HL-60/S4 treated with phorbol 12-myristate 13-acetate at 8.2 ng/mL for 4 days and 3 days (cell line): ENCODE measurements around the gene ETS1.

Source experiments
- in situ Hi-C: fragments of 300-500 bp; cut with MboI; formaldehyde crosslinking; loops from 2 replicates; pipeline ENCODE4 v1.15.0; 2022; ENCODE audit warnings: low sequenced_read_pairs

Gene ETS1

GRCh38 chr11:128587415-128587814 is at the start of gene ETS1:
Gene ETS1 (minus strand): TSS chr11:128587558. CDS start chr11:128573130, 14,428 bp downstream.
- in situ Hi-C loops, result no loop called here

DNA sequence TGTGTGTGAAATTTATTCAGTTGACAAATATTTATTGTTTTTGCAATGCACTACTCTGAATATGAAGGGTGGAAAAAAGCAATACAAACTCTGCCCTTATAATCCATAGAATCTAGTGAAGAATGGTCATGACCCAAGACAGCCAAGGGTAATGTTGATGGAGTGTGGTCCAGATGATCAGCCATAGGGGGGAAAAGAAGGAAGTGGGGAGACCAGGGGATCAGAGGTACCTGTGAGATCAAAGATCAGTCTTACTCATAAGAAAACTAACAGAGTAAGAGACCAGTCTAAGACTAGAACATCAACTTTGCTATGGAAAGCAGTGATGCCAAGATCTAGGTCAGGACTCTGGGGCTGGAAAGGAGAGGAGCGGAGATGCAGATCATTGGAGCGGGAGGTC is 47.0 kb upstream of the ETS1 start:
- in situ Hi-C loops, result loop anchor here (10.0 kb wide), 3 partner anchors 120 to 470 kb away; no protein-coding TSS in a partner anchor

DNA sequence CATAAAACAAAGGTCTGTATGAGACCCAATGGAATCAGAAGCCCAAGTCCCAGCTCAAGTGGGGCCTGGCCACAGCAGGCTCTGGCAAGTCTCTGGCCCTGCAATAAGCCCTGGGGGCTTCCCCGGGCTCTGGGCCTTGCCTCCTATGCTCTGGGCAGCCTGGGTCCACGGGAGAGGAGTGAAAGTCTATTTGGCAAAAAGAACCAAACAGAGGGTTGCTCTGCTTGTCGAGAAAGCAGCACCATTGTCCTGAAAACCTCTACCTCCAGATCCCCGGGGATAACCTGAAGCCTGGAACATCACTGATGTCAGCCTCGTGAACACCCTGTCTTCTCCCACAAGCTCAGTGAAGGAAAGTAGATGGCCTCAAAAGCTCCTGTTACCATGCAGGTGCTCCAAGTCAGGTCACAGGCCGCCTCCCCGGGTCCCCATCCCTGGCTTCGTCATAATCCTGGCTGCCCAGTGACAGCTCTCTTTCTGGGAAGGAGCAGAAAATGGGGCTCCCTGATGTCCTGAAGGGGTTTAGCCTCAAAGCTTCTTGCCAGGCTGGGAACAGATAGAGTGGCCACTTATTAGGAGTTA is 46.1 kb upstream of the ETS1 start:
- in situ Hi-C loops, result loop anchor here (10.0 kb wide), 3 partner anchors 121 to 469 kb away; no protein-coding TSS in a partner anchor

DNA sequence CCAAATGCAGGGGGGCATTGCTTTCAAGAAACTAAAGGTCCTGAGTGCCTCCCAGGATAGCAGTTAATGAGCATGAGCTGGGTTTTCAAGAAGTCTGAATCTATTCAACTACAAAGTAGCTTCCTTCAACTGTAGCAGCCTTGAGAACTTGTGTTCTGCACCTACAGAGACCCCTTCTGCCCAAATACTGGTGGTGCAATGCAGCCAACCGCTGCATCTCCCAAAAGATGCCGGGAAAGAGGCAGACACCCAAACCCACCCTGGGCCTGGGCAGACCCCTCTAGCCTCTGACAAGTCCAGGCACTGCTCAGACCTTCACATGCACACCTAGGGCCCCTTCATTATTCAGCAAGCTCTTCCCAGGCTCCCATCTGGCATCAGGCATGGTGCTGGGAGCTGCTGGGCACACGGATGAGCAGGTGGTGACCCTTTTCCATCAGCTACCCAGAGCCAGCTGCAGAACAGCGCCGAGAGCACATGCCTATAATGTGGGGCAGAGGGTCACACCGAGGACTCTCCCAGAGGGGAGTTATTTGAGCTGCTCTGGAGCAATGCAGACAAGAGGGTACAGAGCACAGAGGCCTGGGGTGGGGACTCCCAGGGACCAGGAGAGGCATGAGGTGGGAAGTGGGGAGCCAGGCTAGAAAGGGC is 44.9 kb upstream of the ETS1 start:
- in situ Hi-C loops, result loop anchor here (10.0 kb wide), 3 partner anchors 123 to 467 kb away; no protein-coding TSS in a partner anchor

DNA sequence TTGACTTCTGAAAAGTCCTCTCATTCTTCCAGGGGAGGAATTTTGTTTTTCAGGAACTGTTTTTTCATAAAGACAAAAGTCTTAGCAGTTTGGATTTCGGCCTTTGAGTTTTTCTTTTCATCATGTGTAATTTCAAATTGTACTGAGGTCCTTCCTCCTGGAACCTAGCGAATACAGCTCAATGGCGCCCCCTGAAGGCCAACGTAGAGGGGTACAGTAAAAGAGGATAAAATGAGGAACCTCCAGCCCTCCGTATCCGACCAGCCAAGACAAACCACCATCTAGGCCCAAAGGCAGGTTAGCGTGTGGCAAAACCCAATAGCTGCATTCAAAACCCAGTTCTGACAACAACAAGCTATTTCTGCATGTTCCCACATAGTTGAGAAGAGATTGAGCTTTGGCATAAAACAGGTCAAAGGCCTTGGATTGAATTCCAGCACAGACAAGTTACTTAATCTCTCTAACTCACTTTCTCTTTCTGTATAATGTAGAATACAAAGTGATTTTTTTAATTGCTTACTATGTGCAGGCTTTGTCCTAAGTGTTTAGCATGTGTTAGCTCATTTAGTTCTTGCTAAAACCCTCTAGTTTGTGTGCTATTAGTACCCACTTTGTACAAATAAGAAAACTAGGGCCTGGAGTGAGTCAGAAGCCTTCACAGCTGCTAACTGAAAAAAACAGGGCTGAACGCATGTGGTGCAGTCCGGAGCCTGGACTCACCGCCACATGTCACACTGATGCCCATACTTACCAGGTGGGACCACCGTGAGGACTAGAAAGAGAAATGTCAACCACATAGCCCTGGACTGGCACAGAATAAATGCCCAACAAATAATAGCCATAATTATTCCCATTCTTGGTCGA is 43.2 kb upstream of the ETS1 start:
- in situ Hi-C loops, result loop anchor here (10.0 kb wide), 3 partner anchors 124 to 466 kb away; no protein-coding TSS in a partner anchor

GRCh38 chr11:128629516-128630106 is 42.3 kb upstream of the ETS1 start:
- in situ Hi-C loops, result loop anchor here (10.0 kb wide), 3 partner anchors 125 to 465 kb away; no protein-coding TSS in a partner anchor

DNA sequence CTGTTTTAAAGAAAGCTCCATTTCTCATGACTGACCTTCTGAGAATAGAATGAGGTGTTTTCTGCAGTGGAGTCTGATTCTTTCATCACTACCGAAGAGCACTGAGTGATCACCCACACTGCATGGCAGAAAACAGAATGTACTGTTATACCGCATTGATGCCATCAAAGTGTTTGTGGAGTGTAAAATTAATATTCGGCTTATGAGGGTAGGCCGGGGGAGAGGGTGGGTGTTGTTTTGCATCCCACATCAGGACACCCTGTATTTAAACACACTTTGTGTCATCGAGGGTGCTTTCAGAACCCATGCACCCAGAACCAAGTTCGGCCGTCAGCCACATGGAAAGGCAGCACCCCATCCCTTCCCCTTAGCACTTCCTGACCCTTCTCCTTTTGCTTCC is 41.3 kb upstream of the ETS1 start:
- in situ Hi-C loops, result no loop called here

GRCh38 chr11:128628325-128628673 is 40.9 kb upstream of the ETS1 start:
- in situ Hi-C loops, result no loop called here

GRCh38 chr11:128627666-128628324 is 40.4 kb upstream of the ETS1 start:
- in situ Hi-C loops, result no loop called here

- in situ Hi-C loops, result no loop called here
Measured at GRCh38 chr11:128626913-128627665, 39.7 kb upstream of the ETS1 start.

DNA sequence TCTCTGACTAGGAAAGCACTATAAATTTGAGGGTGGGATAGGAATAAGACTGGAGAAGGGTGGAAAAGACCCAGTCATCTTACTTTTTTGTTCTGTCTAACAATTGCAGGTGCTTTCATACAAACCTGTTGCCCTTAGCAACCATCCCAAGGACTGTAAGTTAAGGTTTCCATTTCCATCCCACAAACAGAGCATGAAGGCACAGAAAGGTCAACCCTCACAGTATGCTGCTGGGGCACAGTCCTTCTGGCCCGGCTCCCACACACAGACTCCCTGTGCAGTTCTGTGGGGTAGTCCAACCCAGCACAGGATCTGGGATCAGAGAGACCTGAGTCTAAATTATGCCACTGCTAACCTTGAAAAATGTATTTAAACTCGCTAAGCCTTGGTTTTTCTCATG is 38.4 kb upstream of the ETS1 start:
- in situ Hi-C loops, result no loop called here

GRCh38 chr11:128625326-128625725 is 38.0 kb upstream of the ETS1 start:
- in situ Hi-C loops, result no loop called here

DNA sequence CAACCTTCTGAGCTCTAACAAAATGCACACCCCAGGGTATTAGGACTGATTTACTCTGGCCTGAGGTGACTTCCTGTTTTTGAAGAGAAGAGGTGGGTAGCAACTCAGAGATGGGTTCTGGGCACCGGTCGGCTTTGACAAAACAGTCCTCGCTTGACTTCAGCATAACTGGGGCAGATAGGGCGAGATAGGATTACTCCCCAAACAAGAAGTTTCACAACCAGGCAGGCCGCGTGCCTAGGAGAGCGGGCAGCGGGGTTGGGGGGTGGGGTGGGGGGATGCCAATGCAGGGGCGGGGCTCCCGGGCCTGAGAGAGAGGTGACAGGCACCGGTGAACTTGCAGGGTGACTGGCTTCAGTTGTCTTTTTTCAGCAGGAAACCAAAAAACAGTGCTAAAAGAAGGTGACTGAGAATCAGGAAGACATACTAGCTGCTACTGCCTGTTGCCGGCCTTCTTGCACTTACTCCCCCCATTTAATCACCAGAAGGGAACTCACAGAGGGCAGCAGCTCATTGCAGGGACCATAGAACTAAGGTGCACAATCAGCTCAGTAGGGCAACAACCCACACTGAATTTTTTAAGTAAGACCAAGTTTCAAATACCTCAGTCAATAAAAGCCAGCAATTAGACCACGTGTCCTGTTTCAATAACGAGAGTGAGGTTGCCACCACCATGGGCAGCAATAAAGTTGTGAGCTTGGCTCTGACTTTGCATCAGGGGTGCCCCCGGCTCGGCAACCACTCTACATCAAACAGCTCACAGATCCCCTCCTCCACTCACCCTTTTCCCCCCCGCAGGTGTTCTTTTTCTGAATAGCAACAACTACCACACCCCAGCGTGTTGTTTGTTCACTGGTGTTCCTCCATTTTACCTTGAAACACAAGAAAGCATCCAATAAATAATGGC is 37.2 kb upstream of the ETS1 start:
- in situ Hi-C loops, result no loop called here

GRCh38 chr11:128623091-128623490 is 35.7 kb upstream of the ETS1 start:
- in situ Hi-C loops, result no loop called here

DNA sequence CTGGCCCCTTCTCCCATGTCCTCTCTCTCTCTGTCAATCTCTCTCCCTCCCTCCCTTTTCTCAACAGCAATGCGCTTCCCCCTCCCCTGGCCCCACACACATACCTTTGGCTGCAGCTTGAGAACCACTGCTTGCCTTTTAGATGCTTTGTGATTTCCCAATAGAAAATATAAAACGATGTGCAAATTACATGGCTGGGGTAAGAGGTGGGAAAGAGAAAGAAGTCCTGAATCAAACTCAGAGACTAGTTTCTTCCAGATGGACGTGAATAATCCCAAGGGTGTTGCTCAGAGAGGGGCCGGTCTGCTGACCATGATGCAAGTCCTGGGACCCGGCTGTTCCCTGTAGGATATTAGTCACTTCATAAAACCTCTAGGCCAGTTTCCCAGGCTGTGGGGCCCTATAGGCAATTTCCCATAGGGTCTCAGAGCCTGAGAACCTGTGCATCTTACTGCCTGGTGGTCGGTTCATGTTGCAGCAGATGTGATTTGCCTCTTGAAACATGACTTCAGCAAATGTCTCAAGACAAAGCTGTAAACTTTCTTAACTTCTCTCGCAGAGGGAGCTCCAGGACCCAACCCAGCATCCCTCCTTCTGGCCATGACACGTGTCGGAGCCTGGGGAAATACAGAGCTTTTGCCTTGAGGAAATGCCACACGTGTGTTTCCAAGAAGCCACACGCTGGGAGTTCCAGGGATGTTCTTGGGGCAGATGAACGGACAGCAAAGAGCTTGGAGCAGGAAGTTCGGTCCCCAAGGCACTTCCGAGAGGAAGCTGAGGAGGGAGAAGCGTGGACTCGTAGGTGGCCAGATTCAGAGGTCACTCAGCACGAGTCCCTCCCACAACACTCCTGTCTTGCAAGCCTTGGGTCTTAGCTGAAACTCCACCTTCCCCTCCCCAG is 34.5 kb upstream of the ETS1 start:
- in situ Hi-C loops, result no loop called here

DNA sequence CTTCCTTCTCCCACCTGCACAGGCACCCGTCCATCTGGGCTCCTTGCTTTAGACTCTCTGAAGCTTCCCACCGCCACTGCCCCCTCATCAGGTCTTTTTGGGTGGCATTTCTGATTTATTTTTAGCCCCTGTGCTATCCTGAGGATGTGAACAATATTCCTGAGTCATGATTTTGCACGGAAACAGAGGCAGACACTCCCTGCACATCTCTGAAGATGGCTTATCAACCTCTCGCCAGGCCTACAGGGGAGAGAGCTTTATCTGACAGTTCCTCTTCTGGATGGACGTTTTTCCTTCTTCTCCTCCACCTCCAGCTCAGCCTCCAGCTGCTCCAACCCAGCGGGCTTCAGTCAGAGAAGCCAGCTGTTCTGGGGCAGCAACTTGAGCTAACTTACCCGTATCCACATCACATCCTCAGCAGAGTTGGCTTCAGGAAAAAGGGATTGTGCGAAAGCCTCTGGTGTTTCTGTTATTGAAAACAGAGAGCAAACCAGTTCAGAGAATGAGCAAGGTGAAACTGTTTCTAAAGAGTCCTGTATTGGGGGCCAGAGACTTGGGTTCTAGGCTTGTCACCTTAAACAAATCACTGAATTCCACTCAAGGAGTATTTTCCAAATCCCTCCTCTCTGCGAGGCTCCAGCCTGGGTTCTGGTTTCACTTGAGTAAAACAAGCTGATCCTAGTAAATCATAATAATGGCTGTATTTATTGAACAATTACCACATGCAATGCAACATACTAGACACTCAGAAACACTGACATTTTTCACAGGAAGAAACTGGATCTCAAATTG is 33.1 kb upstream of the ETS1 start:
- in situ Hi-C loops, result no loop called here
